Prostate gland (tissue), 2 donors: ENCODE results near the gene PLP2. TPM values are rescaled to one million over a fixed set of nuclear protein-coding genes. Genes with fewer than 3 reads are reported as not detected.

ENCODE experiments used
- DNase-seq: peaks from one replicate; pipeline ENCODE4 v3.0.0-alpha.2; 2019; ENCODE audit warnings: low spot score
- H3K27ac ChIP-seq, 2 donors: fragments of 200-600 bp; sonication (generic); 2 replicates each; pipeline ENCODE4 v1.5.1; 2017 to 2019
- H3K27me3 ChIP-seq: fragments of 200-600 bp; sonication (generic); replicated peaks from 2 replicates; pipeline ENCODE4 v1.5.1; 2019; ENCODE audit not compliant: insufficient read depth
- H3K36me3 ChIP-seq, 2 donors: fragments of 200-600 bp; sonication (generic); 1 replicate in 1 of 2; 2 replicates in 1 of 2; pipeline versions ENCODE4 v1.5.1 to v1.8.1; 2017 to 2019
- H3K4me1 ChIP-seq: fragments of 200-600 bp; sonication (generic); replicated peaks from 2 replicates; pipeline ENCODE4 v1.5.1; 2019
- H3K4me3 ChIP-seq, 2 donors: fragments of 200-600 bp; sonication (generic); 2 replicates each; pipeline ENCODE4 v1.5.1; 2017 to 2019
- H3K9me3 ChIP-seq: fragments of 200-600 bp; sonication (generic); 2 replicates; pipeline ENCODE4 v1.5.1; 2017
- POLR2A ChIP-seq: fragments of 450-650 bp; IDR thresholded peaks from one replicate; pipeline ENCODE4 v1.6.1; 2016; ENCODE audit warnings: antibody characterized with exemption, mild to moderate bottlenecking
- POLR2AphosphoS5 ChIP-seq: sonication (generic); formaldehyde crosslinking; IDR thresholded peaks from one replicate; pipeline ENCODE4 v1.6.1; 2017; ENCODE audit warnings: antibody characterized with exemption
- WGBS: methylation state at CpG from one replicate; pipeline ENCODE4 v1.1.5; 2018; 5-methylcytosine and 5-hydroxymethylcytosine counted together
- intact Hi-C: fragments of 100-400 bp; cut with DNase I; formaldehyde crosslinking; loops from one replicate; pipeline ENCODE4 v1.14.2; 2022
- total RNA-seq, 2 donors: library from RNA; depleted of rRNA; stranded (reverse); fragments of >200 nt; gene quantifications; one replicate each; pipeline ENCODE4 v1.1.0, GENCODE V29; 2016
- TF ChIP-seq, protein P1 (sequence below), 4 experiments: fragments of 200-600 bp in 2 of 4; fragments of 450-650 bp in 2 of 4; sonication (generic) in 2 of 4; IDR thresholded peaks; 1 replicate in 3 of 4; 2 replicates in 1 of 4; pipeline ENCODE4 v1.5.1; 2016 to 2019; ENCODE audit warnings: antibody characterized with exemption in 4 of 4, mild to moderate bottlenecking in 2 of 4, moderate library complexity in 2 of 4

PLP2 gene
- total RNA-seq, 2 donors from 2014 or later: 24.3 to 34.7 TPM

DNA sequence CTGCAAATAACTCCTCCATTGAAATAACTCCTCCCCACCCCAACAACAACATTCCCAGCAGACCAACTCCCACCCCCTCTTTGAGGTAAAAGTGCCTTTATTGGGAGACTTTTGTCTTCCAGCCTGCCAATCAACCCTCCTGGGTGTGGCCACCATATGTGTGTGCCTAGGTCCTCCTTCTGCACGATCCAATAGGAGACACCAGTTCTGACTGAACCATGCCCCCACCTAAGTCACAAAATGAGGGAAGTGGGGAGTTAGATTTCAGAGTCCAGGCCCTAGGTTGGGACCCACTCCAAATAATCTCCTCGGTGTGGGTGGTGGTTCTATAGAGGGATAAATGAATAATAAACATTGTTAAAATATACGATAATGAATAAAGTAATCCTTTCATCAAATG lies 3.0 kb downstream of the PLP2 start:
- no peaks in the 10 kb centered on the region for H3K36me3 ChIP-seq
- TF ChIP-seq POLR2A: no peak
- TF ChIP-seq POLR2AphosphoS5: no peak
- TF ChIP-seq, protein P1, sequence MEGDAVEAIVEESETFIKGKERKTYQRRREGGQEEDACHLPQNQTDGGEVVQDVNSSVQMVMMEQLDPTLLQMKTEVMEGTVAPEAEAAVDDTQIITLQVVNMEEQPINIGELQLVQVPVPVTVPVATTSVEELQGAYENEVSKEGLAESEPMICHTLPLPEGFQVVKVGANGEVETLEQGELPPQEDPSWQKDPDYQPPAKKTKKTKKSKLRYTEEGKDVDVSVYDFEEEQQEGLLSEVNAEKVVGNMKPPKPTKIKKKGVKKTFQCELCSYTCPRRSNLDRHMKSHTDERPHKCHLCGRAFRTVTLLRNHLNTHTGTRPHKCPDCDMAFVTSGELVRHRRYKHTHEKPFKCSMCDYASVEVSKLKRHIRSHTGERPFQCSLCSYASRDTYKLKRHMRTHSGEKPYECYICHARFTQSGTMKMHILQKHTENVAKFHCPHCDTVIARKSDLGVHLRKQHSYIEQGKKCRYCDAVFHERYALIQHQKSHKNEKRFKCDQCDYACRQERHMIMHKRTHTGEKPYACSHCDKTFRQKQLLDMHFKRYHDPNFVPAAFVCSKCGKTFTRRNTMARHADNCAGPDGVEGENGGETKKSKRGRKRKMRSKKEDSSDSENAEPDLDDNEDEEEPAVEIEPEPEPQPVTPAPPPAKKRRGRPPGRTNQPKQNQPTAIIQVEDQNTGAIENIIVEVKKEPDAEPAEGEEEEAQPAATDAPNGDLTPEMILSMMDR (IDR thresholded peaks at IDR 0.05): no peak
- no peak overlapping the region for H3K27ac ChIP-seq
- H3K4me1 ChIP-seq: no peaks in the 10 kb centered on the region
- intact Hi-C loops: no loop called here
- no peaks in the 10 kb centered on the region for H3K27me3 ChIP-seq
- 17% methylated on average over 3 of the region's 3 CpGs for WGBS
- no peaks in the 10 kb centered on the region for H3K9me3 ChIP-seq
- H3K4me3 ChIP-seq: no peak overlapping the region
- no peak for DNase-seq

DNA sequence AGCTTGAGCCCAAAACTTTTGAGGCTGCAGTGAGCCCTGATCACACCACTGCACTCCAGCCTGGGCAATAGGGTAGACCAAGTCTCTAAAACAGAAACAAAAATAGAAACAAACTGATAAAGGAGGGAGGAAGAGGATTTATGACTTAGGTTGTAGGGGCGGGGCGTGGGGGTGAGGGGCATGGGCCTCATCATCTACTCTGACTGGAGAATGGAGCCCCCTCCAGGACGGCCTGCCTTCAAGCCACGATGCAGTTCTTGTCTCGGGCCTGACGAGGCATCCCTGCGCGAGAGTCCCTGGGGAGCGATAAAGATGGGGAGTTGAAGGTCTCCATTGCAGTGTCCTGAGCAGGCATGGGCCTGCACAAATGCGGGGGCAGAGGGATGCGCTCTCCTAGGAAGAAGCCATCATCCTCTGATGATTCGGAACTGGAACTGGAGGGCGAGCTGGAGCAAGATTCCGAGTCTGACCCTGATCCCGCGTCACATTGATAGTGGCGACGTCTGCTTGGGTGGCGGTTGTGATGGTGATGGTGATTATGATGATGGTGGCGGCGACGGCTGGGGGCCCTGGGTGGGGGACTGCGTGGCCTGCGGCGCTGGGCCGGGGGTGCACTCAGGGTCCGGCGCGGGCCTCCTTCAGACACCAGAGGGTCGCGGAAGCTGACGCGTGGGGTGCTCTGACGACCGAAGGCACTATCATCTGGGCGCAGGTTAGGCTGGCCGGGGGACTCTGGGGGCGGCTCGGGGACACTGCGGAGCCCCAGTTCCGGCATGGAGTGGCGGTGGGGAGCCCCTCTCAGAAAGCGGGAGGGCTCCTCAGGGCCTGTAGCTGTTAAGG lies 4.0 kb downstream of the PLP2 start:
- Histone ChIP-seq H3K36me3 (no peaks in the 10 kb centered on the region), H3K9me3 (no peaks in the 10 kb centered on the region), H3K27ac (no peak overlapping the region), H3K4me3 (no peak overlapping the region), H3K4me1 (no peaks in the 10 kb centered on the region), H3K27me3 (no peaks in the 10 kb centered on the region)
- DNase-seq: no peak
- intact Hi-C loops: no loop called here
- 86% methylated on average over 40 of the region's 43 CpGs for WGBS
- TF ChIP-seq POLR2A: no peak
- TF ChIP-seq, protein P1 (IDR thresholded peaks at IDR 0.05): no peak
- TF ChIP-seq POLR2AphosphoS5: no peak

DNA sequence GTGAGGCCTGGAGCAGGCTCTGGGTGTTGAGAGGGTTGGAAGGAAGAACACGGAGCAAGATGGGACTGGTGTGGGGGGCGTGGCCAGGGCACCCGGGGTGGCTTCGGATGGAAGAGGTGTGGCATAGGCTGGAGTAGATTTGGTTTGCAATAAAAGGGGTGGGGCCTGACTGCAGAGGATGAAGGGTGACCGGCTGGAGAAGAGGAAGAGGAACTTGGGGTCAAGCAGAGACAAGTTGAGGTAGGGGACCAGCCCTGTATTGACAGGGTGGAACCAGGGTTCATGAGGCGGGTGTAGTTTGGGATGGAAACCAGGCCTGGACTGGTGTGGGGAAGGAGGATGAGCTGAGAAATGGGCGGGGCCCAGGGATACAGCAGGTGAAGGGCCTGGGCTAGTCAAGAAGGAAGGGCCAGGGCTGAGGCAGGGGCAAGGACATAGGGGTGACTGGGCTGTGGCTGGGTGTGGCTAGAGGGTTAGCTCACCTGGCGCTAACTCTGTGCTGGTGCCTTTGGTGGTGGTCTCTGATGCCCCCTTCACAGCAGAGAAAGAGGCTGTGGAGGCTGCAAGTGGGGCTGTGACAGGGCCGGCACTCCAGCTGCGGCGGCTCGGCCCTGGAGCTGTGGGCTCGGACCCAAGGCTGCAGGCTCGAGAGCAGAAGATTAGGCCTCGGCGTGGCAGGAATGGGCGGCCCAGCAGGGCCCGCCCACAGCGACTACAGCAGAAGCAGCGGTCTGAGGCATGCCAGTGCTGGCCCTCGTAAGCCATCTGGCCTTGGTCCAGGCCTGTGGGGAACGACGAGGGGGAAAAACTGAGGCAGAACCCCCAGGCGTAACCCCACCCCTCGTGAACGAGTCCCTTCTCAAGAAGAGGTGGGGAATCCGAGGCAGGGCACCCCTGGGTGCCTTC lies 5.0 kb downstream of the PLP2 start:
- no peak for TF ChIP-seq POLR2A
- H3K36me3 ChIP-seq: no peaks in the 10 kb centered on the region
- peak overlapping the region; percentile 45 to 50 for H3K27ac ChIP-seq
- no peaks in the 10 kb centered on the region for H3K27me3 ChIP-seq
- WGBS: 29% methylated on average over 8 of the region's 27 CpGs
- no peak overlapping the region for H3K4me3 ChIP-seq
- no peak for DNase-seq
- no peaks in the 10 kb centered on the region for H3K9me3 ChIP-seq
- intact Hi-C loops: no loop called here
- no peaks in the 10 kb centered on the region for H3K4me1 ChIP-seq

DNA sequence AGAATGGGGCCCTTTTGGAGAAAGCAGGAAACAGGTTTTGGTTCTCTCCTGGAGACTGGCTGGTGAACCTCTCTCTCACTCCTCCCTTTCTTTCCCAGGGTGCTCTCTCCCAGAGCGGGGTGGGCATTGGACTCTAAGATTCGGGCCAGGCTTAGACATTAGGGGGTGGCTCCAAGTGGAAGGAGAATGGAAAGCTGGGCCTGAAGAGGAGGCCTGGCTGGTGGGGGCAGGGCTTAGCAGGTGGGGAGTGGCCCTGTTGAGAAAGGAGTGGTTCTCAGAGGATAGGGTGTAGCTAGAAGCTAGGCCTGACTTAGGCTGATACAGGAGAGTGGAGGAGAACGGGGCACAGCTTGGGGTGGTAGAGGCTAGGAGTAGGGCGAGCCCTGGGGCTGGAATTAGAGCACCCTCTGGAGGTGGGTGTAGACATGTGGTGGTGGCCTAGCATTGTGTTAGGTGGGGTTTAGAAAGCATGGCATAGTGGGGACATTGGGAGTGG lies 5.7 kb downstream of the PLP2 start:
- no peaks in the 10 kb centered on the region for H3K4me1 ChIP-seq
- H3K4me3 ChIP-seq: no peak overlapping the region
- 49% methylated on average over 4 of the region's 4 CpGs for WGBS
- intact Hi-C loops: no loop called here
- H3K27me3 ChIP-seq: no peaks in the 10 kb centered on the region
- H3K36me3 ChIP-seq: no peaks in the 10 kb centered on the region
- TF ChIP-seq POLR2AphosphoS5 (no peak), POLR2A (no peak)
- TF ChIP-seq, protein P1 (IDR thresholded peaks at IDR 0.05): peak in 1 of 4 experiments; percentile 11
- no peak for DNase-seq
- peak overlapping the region; percentile 45 to 50 for H3K27ac ChIP-seq
- no peaks in the 10 kb centered on the region for H3K9me3 ChIP-seq

DNA sequence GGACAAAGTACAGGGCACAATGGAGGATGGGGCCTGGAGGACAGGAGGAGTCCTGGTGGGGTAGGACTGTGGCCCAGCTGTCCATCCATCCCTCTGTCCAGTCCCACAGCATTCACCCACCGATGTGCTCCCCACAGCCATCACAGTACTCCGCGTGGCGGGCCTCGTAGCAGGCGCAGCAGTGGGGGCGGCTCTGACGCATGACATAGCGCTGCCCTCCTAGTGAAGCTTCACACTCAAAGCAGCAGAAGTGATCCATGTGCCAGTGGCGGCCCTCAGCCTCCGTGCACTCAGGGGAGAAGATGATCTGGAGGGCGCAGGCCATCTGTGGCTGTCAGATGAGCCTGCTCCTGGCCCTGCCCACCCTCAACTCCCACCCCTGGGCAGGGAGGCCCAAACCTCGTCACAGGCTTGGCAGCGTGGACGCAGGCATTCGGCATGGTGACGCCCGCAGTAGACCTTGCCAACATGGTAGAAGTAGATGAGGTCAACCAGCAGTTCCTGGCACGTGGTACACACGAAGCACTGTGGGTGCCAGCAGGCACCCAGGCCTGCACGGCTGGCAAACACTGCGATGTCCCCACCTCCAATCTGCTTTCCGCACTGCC lies 6.3 kb downstream of the PLP2 start:
- TF ChIP-seq, protein P1 (IDR thresholded peaks at IDR 0.05): peak in 1 of 4 experiments; percentile 2
- TF ChIP-seq POLR2A: no peak
- DNase-seq: no peak
- intact Hi-C loops: no loop called here

More for the DNA sequence above, 6.3 kb downstream of the PLP2 start:
- Histone ChIP-seq H3K27me3 (no peaks in the 10 kb centered on the region), H3K9me3 (no peaks in the 10 kb centered on the region), H3K27ac (no peak overlapping the region), H3K36me3 (no peaks in the 10 kb centered on the region), H3K4me3 (no peak overlapping the region), H3K4me1 (no peaks in the 10 kb centered on the region)
- WGBS: 86% methylated on average over 12 of the region's 23 CpGs
